Breast epithelium (tissue), 3 donors: ENCODE results near the gene KIF21B.

ENCODE experiments used
- CTCF ChIP-seq, 3 donors: fragments of 450-650 bp; IDR thresholded peaks; one replicate each; pipeline ENCODE4 v1.5.1; 2016 to 2017; ENCODE audit warnings: antibody characterized with exemption in 3 of 3, mild to moderate bottlenecking in 3 of 3, moderate library complexity in 3 of 3
- POLR2A ChIP-seq: fragments of 450-650 bp; IDR thresholded peaks from one replicate; pipeline ENCODE4 v1.6.1; 2016; ENCODE audit warnings: antibody characterized with exemption, mild to moderate bottlenecking, moderate library complexity

- TF ChIP-seq POLR2A (no peak), CTCF (IDR thresholded peaks at IDR 0.05) (no peak)
Measured at GRCh38 chr1:201051399-201051798, 27.9 kb upstream of the KIF21B start.
